ENCODE results near the gene RCN2.
A peak's percentile ranks its signal among the peaks of the same experiment; 100 is the strongest.

DNA sequence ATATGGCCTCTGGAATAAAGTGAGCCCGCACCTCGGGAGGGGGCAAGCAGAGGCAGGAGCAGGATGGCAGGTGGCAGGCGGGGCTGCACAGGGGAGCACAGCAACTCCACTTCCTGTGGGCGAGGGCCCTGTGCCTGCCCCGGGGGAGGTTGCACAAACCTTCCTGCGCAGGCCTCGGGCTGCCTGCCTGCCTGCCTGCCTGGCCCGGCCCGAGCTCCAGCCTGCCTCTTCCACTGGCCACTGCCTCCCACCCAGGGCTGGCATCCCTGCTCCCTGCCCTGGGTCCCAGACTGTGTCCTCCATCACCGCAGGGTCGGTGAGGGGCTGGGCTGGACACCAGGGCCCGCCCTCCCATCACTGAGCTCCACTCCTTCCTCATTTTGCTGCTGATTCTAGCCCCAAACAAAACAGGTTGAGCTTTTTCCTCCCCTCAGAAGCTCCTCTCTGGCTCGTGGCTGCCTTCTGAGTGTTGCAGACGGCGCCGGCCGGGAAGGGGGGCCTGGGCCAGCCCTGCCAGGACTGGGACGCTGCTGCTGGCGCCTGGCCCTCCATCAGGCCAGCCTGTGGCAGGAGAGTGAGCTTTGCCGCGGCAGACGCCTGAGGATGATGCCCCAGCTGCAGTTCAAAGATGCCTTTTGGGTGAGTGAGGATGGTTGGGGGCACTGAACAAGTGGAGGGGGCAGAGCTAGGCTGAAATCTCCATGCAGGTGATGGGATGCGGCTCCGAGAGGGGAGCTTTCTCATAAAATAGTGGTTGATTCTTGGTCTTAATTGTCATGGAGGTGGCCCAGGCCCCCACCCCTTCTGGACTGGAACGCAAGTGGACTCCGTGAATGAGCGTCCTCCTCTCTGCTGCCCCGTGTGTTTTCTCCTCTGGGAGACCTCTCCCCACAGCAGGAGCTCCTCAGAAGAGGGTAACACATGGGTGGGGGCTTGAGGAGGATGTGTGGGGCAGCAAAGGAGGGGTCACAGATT, 63.7 kb downstream of the RCN2 start, which contains the start of gene PSTPIP1:
- peak; percentile 68 for TF ChIP-seq POLR2A (IDR thresholded peaks at IDR 0.05; ENCODE audit: low read depth, low read length)
- no peak for TF ChIP-seq SPI1 (IDR thresholded peaks at IDR 0.05; ENCODE audit: low read depth, low read length)
- TF ChIP-seq POLR2AphosphoS5 (IDR thresholded peaks at IDR 0.05; ENCODE audit: low read depth, low read length), result 0 out of 2 replicates have a peak, but pooled peaks have one; percentile 41
- peak; percentile 38; the same call in 1 of the 2 replicates for TF ChIP-seq TAF1 (IDR thresholded peaks at IDR 0.05; ENCODE audit: low read depth, low read length)
- no peak for TF ChIP-seq POU2F2 (IDR thresholded peaks at IDR 0.05; ENCODE audit: low read depth, low read length)
